T-helper 1 cell treated with Interleukin-12 subunit alpha and Interleukin-12 subunit beta and Interleukin-4 antibody, amounts not matched to agents 30 μg/mL and 1 μg/mL, for 36 hours (primary cell): ENCODE data around the gene C5orf24.
"Not testable (repeated sequence)": the region's sequence is repeated elsewhere in the genome, so short reads cannot be mapped to it uniquely, and the experiment has no call there.

Source experiments
- H3K27ac Mint-ChIP-seq: one replicate; pipeline ENCODE4 v1.8.0; 2021; ENCODE audit warnings: mild to moderate bottlenecking, mixed read lengths
- H3K27me3 Mint-ChIP-seq: one replicate; pipeline ENCODE4 v1.8.0; 2021; ENCODE audit warnings: low read depth, mixed read lengths
- H3K36me3 Mint-ChIP-seq: one replicate; pipeline ENCODE4 v1.8.0; 2021; ENCODE audit warnings: low read depth, mixed read lengths
- H3K4me1 Mint-ChIP-seq: one replicate; pipeline ENCODE4 v1.8.0; 2021; ENCODE audit warnings: low read depth, mixed read lengths
- H3K4me3 Mint-ChIP-seq: one replicate; pipeline ENCODE4 v1.8.0; 2021; ENCODE audit warnings: mild to moderate bottlenecking, moderate library complexity, mixed read lengths
- H3K9me3 Mint-ChIP-seq: one replicate; pipeline ENCODE4 v1.8.0; 2021; ENCODE audit warnings: mixed read lengths

The C5orf24 gene

DNA sequence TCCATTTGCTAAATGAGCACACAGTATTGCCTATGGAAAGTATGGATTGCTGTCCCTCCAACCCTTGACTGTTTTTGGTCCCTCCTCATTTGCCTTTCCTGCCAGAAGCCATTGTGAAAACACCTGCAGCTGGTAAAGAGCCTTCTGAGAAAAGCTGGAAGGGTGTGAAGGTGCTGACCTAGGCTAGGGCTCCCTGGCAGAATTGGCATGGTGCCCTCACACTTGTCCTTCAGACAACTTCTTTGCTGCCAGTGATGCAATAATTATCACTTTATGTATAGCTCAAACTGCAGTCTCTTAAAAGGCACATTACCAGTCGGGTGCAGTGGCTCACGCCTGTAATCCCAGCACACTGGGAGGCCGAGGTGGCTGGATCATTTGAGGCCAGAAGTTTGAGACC is 32.6 kb downstream of the C5orf24 start:
- Mint-ChIP-seq H3K27me3 (no peaks in the 10 kb centered on the region), H3K27ac (no peak overlapping the region)

DNA sequence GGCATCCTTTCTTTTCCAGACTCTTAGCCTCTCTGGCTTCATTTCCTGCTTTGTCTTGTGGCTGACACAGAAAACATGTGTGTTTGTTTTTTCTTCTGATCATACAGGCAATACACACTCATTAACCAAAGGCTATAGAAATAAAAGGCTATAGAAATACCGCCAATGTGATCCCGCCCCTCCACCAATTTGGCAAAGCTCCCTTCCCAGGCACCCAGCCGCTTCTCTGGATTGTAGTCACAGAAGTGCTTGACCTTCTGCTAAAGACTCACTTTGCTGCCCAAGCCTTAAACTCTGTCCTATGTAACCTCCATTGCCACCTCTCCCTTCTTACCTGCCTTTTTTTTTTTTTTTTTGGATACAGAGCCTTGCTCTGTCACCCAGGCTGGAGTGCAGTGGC is 33.7 kb downstream of the C5orf24 start:
- Mint-ChIP-seq H3K36me3 (peaks cover 21% of the 10 kb centered on the region), H3K27me3 (no peaks in the 10 kb centered on the region), H3K9me3 (no peaks in the 10 kb centered on the region), H3K27ac (no peak overlapping the region), H3K4me1 (peaks cover 28% of the 10 kb centered on the region), H3K4me3 (no peak overlapping the region)

More for the DNA sequence above, 32.6 kb downstream of the C5orf24 start:
- no peak overlapping the region for H3K4me3 Mint-ChIP-seq
- peaks cover 31% of the 10 kb centered on the region for H3K4me1 Mint-ChIP-seq
- no peaks in the 10 kb centered on the region for H3K9me3 Mint-ChIP-seq
- H3K36me3 Mint-ChIP-seq: peaks cover 21% of the 10 kb centered on the region

DNA sequence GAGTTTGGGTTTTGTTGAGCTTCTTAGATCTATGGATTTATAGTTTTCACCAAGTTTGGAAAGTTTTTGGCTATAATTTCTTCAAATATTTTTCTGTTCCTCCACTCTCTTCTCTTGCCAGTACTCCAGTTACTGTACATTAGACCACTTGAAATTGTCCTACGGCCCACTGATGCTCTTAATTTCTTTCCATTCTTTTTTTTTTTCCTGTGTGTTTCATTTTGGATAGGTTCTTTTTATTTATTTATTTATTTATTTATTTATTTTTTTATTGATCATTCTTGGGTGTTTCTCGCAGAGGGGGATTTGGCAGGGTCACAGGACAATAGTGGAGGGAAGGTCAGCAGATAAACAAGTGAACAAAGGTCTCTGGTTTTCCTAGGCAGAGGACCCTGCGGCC is 35.2 kb downstream of the C5orf24 start:
- not testable (repeated sequence) for H3K27ac Mint-ChIP-seq, H3K4me3 Mint-ChIP-seq, H3K27me3 Mint-ChIP-seq, H3K9me3 Mint-ChIP-seq
- peaks cover 22% of the 10 kb centered on the region for H3K4me1 Mint-ChIP-seq
- H3K36me3 Mint-ChIP-seq: peaks cover 18% of the 10 kb centered on the region

DNA sequence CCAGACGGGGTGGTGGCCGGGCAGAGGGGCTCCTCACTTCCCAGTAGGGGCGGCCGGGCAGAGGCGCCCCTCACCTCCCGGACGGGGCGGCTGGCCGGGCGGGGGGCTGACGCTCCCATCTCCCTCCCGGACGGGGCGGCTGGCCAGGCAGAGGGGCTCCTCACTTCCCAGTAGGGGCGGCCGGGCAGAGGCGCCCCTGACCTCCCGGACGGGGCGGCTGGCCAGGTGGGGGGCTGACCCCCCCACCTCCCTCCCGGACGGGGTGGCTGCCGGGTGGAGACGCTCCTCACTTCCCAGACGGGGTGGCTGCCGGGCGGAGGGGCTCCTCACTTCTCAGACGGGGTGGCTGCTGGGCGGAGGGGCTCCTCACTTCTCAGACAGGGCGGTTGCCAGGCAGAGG is 35.9 kb downstream of the C5orf24 start:
- not testable (repeated sequence) for H3K4me3 Mint-ChIP-seq, H3K27ac Mint-ChIP-seq, H3K9me3 Mint-ChIP-seq, H3K27me3 Mint-ChIP-seq
- H3K36me3 Mint-ChIP-seq: peaks cover 11% of the 10 kb centered on the region
- H3K4me1 Mint-ChIP-seq: peaks cover 16% of the 10 kb centered on the region

DNA sequence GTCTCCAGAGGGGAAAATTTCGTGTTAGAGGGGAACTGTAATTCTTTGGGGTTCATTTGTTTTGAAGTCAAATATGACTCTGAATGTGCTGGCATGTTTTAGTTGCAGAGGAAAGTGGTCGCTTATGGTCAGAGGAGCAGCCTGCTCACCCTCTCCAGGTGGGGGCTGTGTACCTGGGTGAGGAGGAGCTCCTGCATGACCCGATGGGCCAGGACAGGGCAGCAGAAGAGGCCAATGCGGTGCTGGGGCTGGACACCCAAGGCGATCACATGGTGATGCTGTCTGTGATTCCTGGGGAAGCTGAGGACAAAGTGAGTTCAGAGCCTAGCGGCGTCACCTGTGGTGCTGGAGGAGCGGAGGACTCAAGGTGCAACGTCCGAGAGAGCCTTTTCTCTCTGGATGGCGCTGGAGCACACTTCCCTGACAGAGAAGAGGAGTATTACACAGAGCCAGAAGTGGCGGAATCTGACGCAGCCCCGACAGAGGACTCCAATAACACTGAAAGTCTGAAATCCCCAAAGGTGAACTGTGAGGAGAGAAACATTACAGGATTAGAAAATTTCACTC is 41.9 kb downstream of the C5orf24 start:
- Mint-ChIP-seq H3K36me3 (peaks cover 18% of the 10 kb centered on the region), H3K4me1 (peaks cover 4% of the 10 kb centered on the region), H3K9me3 (no peaks in the 10 kb centered on the region), H3K4me3 (no peak overlapping the region), H3K27me3 (no peaks in the 10 kb centered on the region), H3K27ac (no peak overlapping the region)

DNA sequence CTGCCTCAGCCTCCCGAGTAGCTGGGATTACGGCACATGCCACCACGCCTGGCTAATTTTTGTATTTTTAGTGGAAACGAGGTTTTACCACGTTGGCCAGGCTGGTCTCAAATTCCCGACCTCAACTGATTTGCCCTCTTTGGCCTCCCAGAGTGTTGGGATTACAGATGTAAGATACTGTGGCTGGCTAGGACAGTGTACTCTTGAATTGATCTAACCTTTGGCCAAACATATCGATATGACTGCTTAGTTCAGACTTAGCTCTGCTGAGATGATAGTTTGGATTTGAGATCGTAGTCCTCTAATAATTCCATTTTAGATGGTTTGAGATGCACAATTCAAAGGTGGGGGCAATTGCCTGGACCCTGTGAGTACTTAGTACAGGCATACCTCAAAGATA is 43.6 kb downstream of the C5orf24 start:
- Mint-ChIP-seq H3K36me3 (peaks cover 26% of the 10 kb centered on the region), H3K4me3 (no peak overlapping the region)

DNA sequence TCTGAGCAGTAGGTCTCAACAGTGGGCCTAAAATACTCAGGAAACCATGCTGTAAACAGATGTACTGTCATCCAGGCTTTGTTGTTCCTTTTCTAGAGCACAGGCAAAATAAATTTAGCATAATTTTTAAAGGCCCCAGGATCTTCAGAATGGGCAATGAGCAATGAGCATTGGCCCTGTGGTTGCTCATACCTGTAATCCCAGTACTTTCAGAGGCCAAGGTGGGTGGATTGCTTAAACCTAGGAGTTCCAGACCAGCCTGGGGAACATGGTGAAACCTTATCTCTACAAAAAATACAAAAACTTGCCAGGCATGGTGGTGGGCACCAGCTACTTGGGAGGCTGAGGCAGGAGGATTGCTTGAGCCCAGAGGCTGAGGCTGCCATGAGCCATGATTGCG is 45.7 kb downstream of the C5orf24 start:
- no peak overlapping the region for H3K27ac Mint-ChIP-seq
- no peaks in the 10 kb centered on the region for H3K9me3 Mint-ChIP-seq
- H3K4me3 Mint-ChIP-seq: no peak overlapping the region
- peaks cover 33% of the 10 kb centered on the region for H3K36me3 Mint-ChIP-seq
- no peaks in the 10 kb centered on the region for H3K27me3 Mint-ChIP-seq
- H3K4me1 Mint-ChIP-seq: peaks cover 4% of the 10 kb centered on the region

More for the DNA sequence above, 43.6 kb downstream of the C5orf24 start:
- Mint-ChIP-seq H3K27me3 (no peaks in the 10 kb centered on the region), H3K9me3 (no peaks in the 10 kb centered on the region), H3K4me1 (peaks cover 4% of the 10 kb centered on the region), H3K27ac (no peak overlapping the region)

DNA sequence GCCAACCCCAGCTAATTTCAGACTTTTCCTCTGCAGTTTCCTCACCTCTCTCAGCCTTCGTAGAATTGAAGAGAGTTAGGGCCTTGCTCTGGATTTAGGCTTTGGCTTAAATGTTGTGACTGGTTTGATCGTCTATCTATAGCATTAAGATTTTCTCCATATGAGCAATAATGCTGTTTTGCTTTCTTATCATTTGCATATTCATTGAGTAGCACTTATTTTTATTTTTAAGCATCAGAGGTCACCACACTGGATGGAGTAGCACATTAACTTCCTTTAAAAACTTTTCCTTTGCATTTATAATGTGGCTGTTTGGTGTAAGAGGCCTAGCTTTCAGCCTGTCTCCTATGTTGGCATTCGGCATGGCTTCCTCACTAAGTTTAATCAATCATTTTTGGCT is 46.5 kb downstream of the C5orf24 start:
- H3K36me3 Mint-ChIP-seq: peaks cover 33% of the 10 kb centered on the region

DNA sequence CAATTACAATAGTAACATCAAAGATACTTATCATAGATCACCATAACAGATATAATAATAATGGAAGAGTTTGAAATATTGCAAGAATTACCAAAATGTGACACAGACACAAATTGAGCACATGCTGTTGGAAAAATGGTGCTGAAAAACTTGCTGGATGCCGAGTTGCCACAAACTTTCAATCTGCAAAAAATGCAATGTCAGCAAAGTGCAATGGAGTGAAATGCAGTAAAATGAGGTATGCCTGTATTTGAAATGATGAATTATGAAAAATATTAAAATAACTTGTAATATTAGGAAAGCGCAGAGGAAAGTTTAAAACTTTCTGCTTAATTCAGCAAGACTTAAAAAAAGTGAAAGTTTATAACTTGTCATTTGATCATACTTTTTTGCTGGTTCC is 47.2 kb downstream of the C5orf24 start:
- H3K4me3 Mint-ChIP-seq: no peak overlapping the region
- peaks cover 29% of the 10 kb centered on the region for H3K36me3 Mint-ChIP-seq
- H3K27me3 Mint-ChIP-seq: no peaks in the 10 kb centered on the region
- H3K9me3 Mint-ChIP-seq: no peaks in the 10 kb centered on the region
- H3K27ac Mint-ChIP-seq: no peak overlapping the region
- peaks cover 3% of the 10 kb centered on the region for H3K4me1 Mint-ChIP-seq

More for the DNA sequence above, 46.5 kb downstream of the C5orf24 start:
- no peaks in the 10 kb centered on the region for H3K27me3 Mint-ChIP-seq
- H3K27ac Mint-ChIP-seq: no peak overlapping the region
- no peaks in the 10 kb centered on the region for H3K9me3 Mint-ChIP-seq
- peaks cover 3% of the 10 kb centered on the region for H3K4me1 Mint-ChIP-seq
- no peak overlapping the region for H3K4me3 Mint-ChIP-seq

DNA sequence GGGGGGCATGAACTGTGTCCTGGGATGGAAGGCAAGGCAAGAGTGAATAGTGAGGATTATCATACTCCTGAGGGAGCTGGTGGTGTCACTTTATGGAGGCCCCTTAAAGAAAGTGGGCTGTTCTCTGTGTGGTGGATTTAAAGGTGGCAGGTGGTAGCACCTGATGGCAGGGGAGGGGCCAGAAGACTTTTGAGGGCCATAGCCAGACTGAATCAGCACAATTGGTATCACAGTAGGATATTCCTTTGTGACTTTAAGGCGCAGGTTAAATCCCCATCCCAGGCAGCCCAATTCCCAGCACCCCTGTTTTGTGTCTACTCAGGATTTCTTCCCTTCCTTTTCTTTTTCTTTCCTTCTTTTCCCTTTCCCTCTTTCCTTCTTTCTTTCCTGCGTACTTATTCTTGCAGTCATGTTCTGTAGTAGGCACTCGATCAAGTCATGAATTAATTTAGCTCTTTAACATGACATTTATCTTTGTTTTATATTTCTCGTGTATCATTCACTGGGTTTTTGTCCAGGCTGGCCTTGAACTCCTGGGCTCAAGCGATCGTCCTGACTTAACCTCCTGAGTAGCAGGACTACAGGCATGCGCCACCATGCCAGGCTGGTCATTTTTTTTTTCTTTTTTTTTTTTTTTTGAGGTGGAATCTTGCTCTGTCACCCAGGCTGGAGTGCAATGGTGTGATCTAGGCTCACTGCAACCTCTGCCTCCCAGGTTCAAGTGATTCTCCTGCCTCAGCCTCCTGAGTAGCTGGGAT is 48.2 kb downstream of the C5orf24 start:
- H3K4me3 Mint-ChIP-seq: no peak overlapping the region
- H3K36me3 Mint-ChIP-seq: peaks cover 29% of the 10 kb centered on the region
- no peaks in the 10 kb centered on the region for H3K27me3 Mint-ChIP-seq
- peaks cover 3% of the 10 kb centered on the region for H3K4me1 Mint-ChIP-seq
- no peaks in the 10 kb centered on the region for H3K9me3 Mint-ChIP-seq
- no peak overlapping the region for H3K27ac Mint-ChIP-seq

DNA sequence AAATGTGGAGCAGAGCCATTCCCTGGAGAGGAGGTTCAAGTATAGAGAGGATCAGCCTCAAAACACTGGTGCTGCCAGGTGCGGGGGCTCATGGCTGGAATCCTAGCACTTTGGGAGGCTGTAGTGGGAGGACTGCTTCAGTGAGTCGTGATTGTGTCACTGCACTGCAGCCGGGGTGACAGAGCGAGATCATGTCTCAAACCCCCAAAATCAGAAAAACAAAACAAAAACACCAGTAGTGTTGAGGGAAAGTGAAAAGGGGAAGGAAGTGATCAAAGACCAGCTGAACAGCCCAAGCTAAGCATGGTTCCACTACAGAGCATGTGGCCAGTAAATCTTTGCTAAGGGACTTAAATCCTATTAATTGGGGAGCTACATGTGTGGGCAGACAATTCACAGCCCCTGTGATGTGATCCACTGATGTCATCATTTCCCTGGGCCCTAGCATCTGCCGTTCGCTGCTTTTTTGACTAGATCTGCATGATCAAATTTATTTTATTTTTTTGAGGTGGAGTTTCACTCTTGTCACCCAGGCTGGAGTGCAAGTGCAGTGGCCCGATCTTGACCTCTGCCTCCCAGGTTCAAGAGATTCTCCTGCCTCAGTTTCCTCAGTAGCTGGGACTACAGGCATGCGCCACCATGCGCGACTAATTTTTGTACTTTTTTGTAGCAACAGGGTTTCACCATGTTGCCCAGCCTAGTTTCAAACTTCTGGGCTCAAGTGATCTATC is 56.5 kb downstream of the C5orf24 start:
- Mint-ChIP-seq H3K4me3 (no peak overlapping the region), H3K36me3 (peaks cover 8% of the 10 kb centered on the region), H3K4me1 (peaks cover 13% of the 10 kb centered on the region), H3K9me3 (no peaks in the 10 kb centered on the region), H3K27ac (no peak overlapping the region), H3K27me3 (no peaks in the 10 kb centered on the region)

DNA sequence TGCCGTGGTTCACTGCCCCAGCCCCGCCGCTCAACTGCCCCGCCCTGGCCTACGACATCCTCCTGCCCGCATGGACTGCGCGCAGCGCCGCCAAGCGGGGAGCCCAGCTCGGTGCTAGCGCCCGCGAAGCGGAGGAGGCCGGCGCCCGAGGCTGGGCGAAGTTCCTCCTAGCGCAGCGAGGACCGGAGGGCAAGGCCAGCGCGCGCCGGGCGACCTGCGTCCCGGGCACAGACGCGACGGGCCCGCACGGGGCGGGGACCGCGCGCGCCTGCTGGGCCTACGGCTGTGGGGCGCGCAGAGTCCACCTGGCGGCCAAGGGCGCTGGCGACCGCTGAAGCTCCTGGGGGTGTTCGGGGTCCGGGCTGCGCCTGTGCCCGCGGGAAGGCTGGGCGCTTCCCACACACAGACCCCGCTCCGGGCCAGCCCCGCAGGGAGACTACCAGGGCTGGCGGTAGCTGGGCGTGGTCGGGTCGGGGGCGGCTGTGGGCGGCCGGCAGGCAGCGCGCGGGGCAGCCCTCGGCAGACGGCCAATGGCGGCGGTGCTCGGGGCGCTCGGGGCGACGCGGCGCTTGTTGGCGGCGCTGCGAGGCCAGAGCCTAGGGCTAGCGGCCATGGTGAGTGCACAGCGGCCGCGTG is 59.0 kb downstream of the C5orf24 start, which contains the start of gene PCBD2:
PCBD2 (plus strand) TSS at position 522 of the 636 bp plus-strand sequence; CDS start at position 531, 9 bp downstream.
- peak within 1 kb of the TSS; percentile 91 for H3K4me3 Mint-ChIP-seq
- H3K4me1 Mint-ChIP-seq: peaks cover 16% of the 10 kb centered on the region
- no peaks in the 10 kb centered on the region for H3K9me3 Mint-ChIP-seq
- H3K27ac Mint-ChIP-seq: peak within 1 kb of the TSS; percentile 95
- peaks cover 8% of the 10 kb centered on the region for H3K36me3 Mint-ChIP-seq
- H3K27me3 Mint-ChIP-seq: no peaks in the 10 kb centered on the region

DNA sequence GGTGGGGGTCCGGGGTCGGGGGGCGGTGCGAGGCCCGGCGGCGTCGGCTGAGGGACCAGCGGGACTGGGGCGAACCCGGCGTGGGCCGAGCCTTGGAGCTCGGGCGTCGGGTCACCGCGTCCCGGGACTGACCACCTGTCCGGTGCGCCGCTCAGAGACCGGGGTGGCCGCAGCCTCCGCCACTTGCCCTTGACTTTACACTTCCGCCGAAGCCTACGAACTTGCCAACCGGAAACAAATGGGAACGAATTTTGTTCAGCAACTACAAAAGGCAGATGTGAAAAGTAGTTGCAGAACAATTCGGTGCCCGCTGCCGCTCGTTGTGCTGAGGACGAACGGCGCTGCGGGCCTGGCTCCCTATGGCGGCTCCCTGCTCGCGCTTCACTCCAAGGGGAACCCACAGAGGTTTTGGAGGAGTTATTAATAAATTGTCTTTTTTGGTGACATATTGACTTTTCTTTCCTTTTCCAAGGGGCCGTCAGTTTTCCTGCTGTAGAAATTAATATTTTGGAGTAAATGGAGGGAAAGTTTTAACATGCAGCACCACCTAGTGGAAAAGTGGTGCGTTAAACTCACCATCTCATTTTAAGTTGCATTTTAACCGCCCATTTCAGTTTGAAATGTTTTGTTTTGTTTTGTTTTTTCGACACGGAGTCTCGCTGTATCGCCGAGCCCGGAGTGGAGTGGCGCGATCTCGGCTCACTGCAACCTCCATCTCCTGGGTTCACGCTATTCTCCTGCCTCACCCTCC is 59.7 kb downstream of the C5orf24 start:
- Mint-ChIP-seq H3K36me3 (peaks cover 3% of the 10 kb centered on the region), H3K4me3 (peak overlapping the region; percentile 91), H3K9me3 (no peaks in the 10 kb centered on the region), H3K27ac (peak overlapping the region; percentile 95), H3K27me3 (no peaks in the 10 kb centered on the region), H3K4me1 (peaks cover 20% of the 10 kb centered on the region)

DNA sequence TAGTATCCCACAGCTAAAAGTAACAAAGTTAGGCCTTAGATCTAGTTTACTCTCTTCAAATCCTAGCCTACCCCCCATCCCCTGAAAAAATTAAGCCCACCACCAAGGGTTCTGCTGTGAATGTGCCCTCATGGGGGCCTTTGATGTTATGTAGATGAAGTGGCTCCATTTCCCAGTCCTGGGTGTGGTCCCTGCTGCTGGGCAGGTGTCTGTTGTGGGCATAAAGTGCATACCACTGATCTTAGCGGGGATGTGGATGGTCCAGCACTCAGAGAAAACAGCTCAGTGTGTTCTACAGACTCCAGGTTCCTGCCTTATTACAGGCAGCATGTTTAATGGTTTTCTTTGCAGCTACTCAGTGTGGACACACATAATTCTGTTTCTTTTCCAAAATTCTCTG is 61.0 kb downstream of the C5orf24 start:
- Mint-ChIP-seq H3K9me3 (no peaks in the 10 kb centered on the region), H3K27me3 (no peaks in the 10 kb centered on the region), H3K4me1 (peaks cover 20% of the 10 kb centered on the region), H3K36me3 (peaks cover 7% of the 10 kb centered on the region), H3K27ac (peak overlapping the region; percentile 31), H3K4me3 (no peak overlapping the region)
